HUES64 (cell line): ENCODE results near the gene OR51E2.

Experiments used
- H3K27ac ChIP-seq: 2 replicates; pipeline ENCODE4 v1.7.0; 2013; ENCODE audit warnings: low read depth, low read length, inconsistent platforms
- H3K27me3 ChIP-seq: 2 replicates; pipeline ENCODE4 v1.6.1; 2013; ENCODE audit warnings: mild to moderate bottlenecking, low read length; ENCODE audit not compliant: insufficient read depth
- H3K36me3 ChIP-seq: 2 replicates; pipeline ENCODE4 v1.6.1; 2013; ENCODE audit warnings: mild to moderate bottlenecking, low read length; ENCODE audit not compliant: insufficient read depth
- H3K4me1 ChIP-seq: 2 replicates; pipeline ENCODE4 v1.6.1; 2013; ENCODE audit warnings: mild to moderate bottlenecking, low read length, moderate library complexity; ENCODE audit not compliant: insufficient read depth
- H3K4me3 ChIP-seq: 2 replicates; pipeline ENCODE4 v1.5.1; 2013; ENCODE audit warnings: mild to moderate bottlenecking, low read length, moderate library complexity
- H3K9ac ChIP-seq: 2 replicates; pipeline ENCODE4 v1.6.1; 2013; ENCODE audit warnings: mild to moderate bottlenecking, low read depth, low read length
- H3K9me3 ChIP-seq: 2 replicates; pipeline ENCODE4 v1.6.1; 2013; ENCODE audit warnings: low read depth, low read length; ENCODE audit not compliant: insufficient read depth
- WGBS: fragments of 150-250, 120-280 bp; methylation state at CpG from one replicate; pipeline ENCODE4 v1.1.7; 2013; ENCODE audit warnings: missing lambda C conversion rate; 5-methylcytosine and 5-hydroxymethylcytosine counted together

Gene OR51E2

GRCh38 chr11:4662876-4663275 is 34.8 kb downstream of the OR51E2 start:
- Histone ChIP-seq H3K27me3 (no peaks in the 10 kb centered on the region), H3K4me1 (no peaks in the 10 kb centered on the region), H3K9ac (no peak overlapping the region), H3K9me3 (no peaks in the 10 kb centered on the region), H3K4me3 (no peak overlapping the region), H3K36me3 (no peaks in the 10 kb centered on the region), H3K27ac (no peak overlapping the region)
- 97% methylated on average over 6 of the region's 6 CpGs for WGBS

- H3K36me3 ChIP-seq = no peaks in the 10 kb centered on the region
- no peak overlapping the region for H3K9ac ChIP-seq
- 87% methylated on average over 4 of the region's 5 CpGs for WGBS
- no peaks in the 10 kb centered on the region for H3K9me3 ChIP-seq
- no peak overlapping the region for H3K27ac ChIP-seq
- no peaks in the 10 kb centered on the region for H3K4me1 ChIP-seq
- no peaks in the 10 kb centered on the region for H3K27me3 ChIP-seq
- no peak overlapping the region for H3K4me3 ChIP-seq
These were observed 38.8 kb downstream of the OR51E2 start for GRCh38 chr11:4658629-4659445.

GRCh38 chr11:4654635-4655369 is 42.9 kb downstream of the OR51E2 start:
- H3K27me3 ChIP-seq = no peaks in the 10 kb centered on the region
- H3K9ac ChIP-seq = no peak overlapping the region
- no peaks in the 10 kb centered on the region for H3K9me3 ChIP-seq
- H3K4me1 ChIP-seq = no peaks in the 10 kb centered on the region
- 93% methylated on average over 2 of the region's 2 CpGs for WGBS
- no peak overlapping the region for H3K27ac ChIP-seq
- no peaks in the 10 kb centered on the region for H3K36me3 ChIP-seq
- no peak overlapping the region for H3K4me3 ChIP-seq

DNA sequence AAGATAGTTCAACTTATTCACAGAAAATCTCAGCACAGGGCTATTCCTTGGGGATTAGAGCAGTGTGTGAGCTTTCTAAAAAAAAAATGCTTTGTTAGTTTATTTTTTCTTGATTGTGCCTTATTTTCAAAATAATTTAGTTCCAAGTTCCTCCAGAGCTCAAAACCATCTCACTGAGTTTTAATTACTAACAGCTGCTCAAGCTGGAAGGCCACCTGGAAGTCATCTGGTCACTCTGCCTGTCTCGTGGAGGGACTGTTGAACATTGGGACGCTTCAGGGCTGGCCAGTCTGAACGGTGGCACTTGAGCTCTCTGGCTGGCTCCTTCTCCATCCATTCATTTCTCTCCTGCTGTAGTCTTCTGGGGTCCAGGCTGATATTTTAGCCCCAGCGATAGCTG is 49.9 kb downstream of the OR51E2 start:
- Histone ChIP-seq H3K36me3 (no peaks in the 10 kb centered on the region), H3K4me1 (no peaks in the 10 kb centered on the region), H3K4me3 (no peak overlapping the region), H3K9me3 (no peaks in the 10 kb centered on the region), H3K27me3 (no peaks in the 10 kb centered on the region), H3K27ac (no peak overlapping the region), H3K9ac (no peak overlapping the region)
- 96% methylated on average over 4 of the region's 4 CpGs for WGBS

DNA sequence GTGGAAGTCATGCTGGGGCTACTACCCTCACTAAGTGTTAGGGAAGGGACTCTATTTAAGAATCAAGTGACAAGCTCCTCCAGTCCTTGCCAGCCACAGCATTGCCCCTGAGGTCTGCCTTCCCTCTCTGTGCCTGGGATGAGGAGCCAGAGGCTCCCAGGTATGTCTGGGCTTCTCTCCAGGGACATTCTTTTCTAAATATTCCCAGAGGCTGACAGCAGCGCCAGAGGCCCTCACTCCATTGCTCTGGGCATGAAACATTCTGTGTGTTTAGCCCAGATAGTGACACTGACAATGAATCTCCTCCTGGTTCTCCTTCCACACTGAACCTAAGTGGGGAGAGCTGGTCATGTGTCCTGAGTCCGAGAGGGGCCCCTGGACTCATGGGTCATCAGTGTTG is 51.7 kb downstream of the OR51E2 start:
- Histone ChIP-seq H3K9me3 (no peaks in the 10 kb centered on the region), H3K4me1 (no peaks in the 10 kb centered on the region; the same call in 1 of the 2 replicates), H3K36me3 (no peaks in the 10 kb centered on the region), H3K9ac (no peak overlapping the region), H3K27me3 (no peaks in the 10 kb centered on the region), H3K27ac (no peak overlapping the region), H3K4me3 (no peak overlapping the region)
- WGBS = 88% methylated on average over 2 of the region's 2 CpGs

GRCh38 chr11:4644233-4644632 is 53.4 kb downstream of the OR51E2 start:
- WGBS = 92% methylated on average over 4 of the region's 4 CpGs
- Histone ChIP-seq H3K27me3 (no peaks in the 10 kb centered on the region), H3K36me3 (no peaks in the 10 kb centered on the region)

DNA sequence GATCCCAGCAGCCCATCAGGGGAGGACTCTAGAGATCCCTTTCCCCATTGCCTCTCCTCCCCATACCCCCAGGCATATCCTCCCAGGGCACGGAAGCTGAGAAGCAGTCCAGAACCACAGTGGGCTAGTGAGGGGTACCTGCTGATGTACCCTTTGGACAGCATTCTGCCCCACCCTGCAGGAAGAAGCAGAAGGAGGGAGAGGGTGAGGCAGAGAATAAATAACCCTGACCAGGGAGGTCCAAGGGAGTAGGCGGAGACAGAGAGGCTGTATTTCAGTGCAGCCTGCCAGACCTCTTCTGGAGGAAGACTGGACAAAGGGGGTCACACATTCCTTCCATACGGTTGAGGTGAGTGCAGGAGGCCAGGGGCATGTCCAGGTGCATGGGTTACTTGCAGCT is 54.0 kb downstream of the OR51E2 start, which contains the start of gene OR51E1:
Gene OR51E1 (plus strand): TSS at position 301 of the 400 bp plus-strand sequence. CDS start 8,545 bp downstream, outside the sequence.
- Histone ChIP-seq H3K4me1 (no peaks in the 10 kb centered on the region; the same call in 1 of the 2 replicates), H3K9ac (no peak within 1 kb of the TSS), H3K27ac (no peak within 1 kb of the TSS), H3K27me3 (no peaks in the 10 kb centered on the region), H3K9me3 (no peaks in the 10 kb centered on the region), H3K4me3 (no peak within 1 kb of the TSS), H3K36me3 (no peaks in the 10 kb centered on the region)
- WGBS = 90% methylated on average over 3 of the region's 3 CpGs

More at GRCh38 chr11:4644233-4644632, 53.4 kb downstream of the OR51E2 start:
- H3K4me3 ChIP-seq = no peak overlapping the region
- H3K4me1 ChIP-seq = no peaks in the 10 kb centered on the region; the same call in 1 of the 2 replicates
- no peak overlapping the region for H3K9ac ChIP-seq
- H3K9me3 ChIP-seq = no peaks in the 10 kb centered on the region
- no peak overlapping the region for H3K27ac ChIP-seq

GRCh38 chr11:4643076-4643475 is 54.6 kb downstream of the OR51E2 start:
- Histone ChIP-seq H3K9me3 (no peaks in the 10 kb centered on the region), H3K27ac (no peak overlapping the region), H3K27me3 (0 out of 2 replicates have a peak, but pooled peaks cover 2% of the 10 kb centered on the region), H3K9ac (no peak overlapping the region), H3K4me3 (no peak overlapping the region), H3K4me1 (no peaks in the 10 kb centered on the region; the same call in 1 of the 2 replicates), H3K36me3 (no peaks in the 10 kb centered on the region)
- WGBS = 49% methylated on average over 4 of the region's 5 CpGs

- Histone ChIP-seq H3K4me1 (no peaks in the 10 kb centered on the region; the same call in 1 of the 2 replicates), H3K4me3 (no peak overlapping the region), H3K27ac (no peak overlapping the region), H3K9ac (no peak overlapping the region), H3K36me3 (no peaks in the 10 kb centered on the region), H3K27me3 (peaks cover 13% of the 10 kb centered on the region), H3K9me3 (no peaks in the 10 kb centered on the region)
- 89% methylated on average over 7 of the region's 7 CpGs for WGBS
These were observed 55.6 kb downstream of the OR51E2 start for GRCh38 chr11:4642043-4642442.

GRCh38 chr11:4641501-4641900 is 56.2 kb downstream of the OR51E2 start:
- Histone ChIP-seq H3K27me3 (peaks cover 13% of the 10 kb centered on the region), H3K9me3 (no peaks in the 10 kb centered on the region), H3K9ac (no peak overlapping the region), H3K36me3 (no peaks in the 10 kb centered on the region), H3K4me3 (no peak overlapping the region), H3K4me1 (no peaks in the 10 kb centered on the region; the same call in 1 of the 2 replicates), H3K27ac (no peak overlapping the region)
- WGBS = 94% methylated on average over 7 of the region's 7 CpGs

DNA sequence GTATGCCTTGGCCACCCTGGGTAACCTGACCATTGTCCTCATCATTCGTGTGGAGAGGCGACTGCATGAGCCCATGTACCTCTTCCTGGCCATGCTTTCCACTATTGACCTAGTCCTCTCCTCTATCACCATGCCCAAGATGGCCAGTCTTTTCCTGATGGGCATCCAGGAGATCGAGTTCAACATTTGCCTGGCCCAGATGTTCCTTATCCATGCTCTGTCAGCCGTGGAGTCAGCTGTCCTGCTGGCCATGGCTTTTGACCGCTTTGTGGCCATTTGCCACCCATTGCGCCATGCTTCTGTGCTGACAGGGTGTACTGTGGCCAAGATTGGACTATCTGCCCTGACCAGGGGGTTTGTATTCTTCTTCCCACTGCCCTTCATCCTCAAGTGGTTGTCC is 57.7 kb downstream of the OR51E2 start:
- H3K9ac ChIP-seq = no peak overlapping the region
- H3K27ac ChIP-seq = no peak overlapping the region
- WGBS = 93% methylated on average over 6 of the region's 6 CpGs
- H3K4me3 ChIP-seq = no peak overlapping the region
- peaks cover 13% of the 10 kb centered on the region for H3K27me3 ChIP-seq
- H3K36me3 ChIP-seq = no peaks in the 10 kb centered on the region
- H3K4me1 ChIP-seq = no peaks in the 10 kb centered on the region; the same call in 1 of the 2 replicates
- no peaks in the 10 kb centered on the region for H3K9me3 ChIP-seq
